Daoy (cell line): Measurements from ENCODE around the gene HAO2. TPM values are rescaled to one million over a fixed set of nuclear protein-coding genes. Genes with fewer than 3 reads are reported as not detected.
A peak's percentile ranks its signal among the peaks of the same experiment; 100 is the strongest.
"Not testable (repeated sequence)": the region's sequence is repeated elsewhere in the genome, so short reads cannot be mapped to it uniquely, and the experiment has no call there.

ENCODE experiments used
- DNase-seq: peaks from one replicate; pipeline ENCODE4 v3.0.0-alpha.2; 2015; ENCODE audit warnings: low read depth
- total RNA-seq: library from RNA; depleted of rRNA; stranded (reverse); fragments of >200 nt; shearing (Covaris generic); gene quantifications from 2 replicates; pipeline ENCODE4 v1.2.3, GENCODE V29; 2014

Gene HAO2
- total RNA-seq, 1 experiment from 2014 or later = not detected

- DNase-seq = no peak
Observed at GRCh38 chr1:119345398-119345797, 23.2 kb upstream of the HAO2 start.

- DNase-seq = peak; percentile 52
Observed at GRCh38 chr1:119347858-119348257, 20.7 kb upstream of the HAO2 start.

- DNase-seq = no peak
Observed at GRCh38 chr1:119348941-119349340, 19.6 kb upstream of the HAO2 start.

- not testable (repeated sequence) for DNase-seq
Observed at GRCh38 chr1:119350866-119351265, 17.7 kb upstream of the HAO2 start.

- DNase-seq = no peak
Observed at GRCh38 chr1:119351997-119352396, 16.6 kb upstream of the HAO2 start.

GRCh38 chr1:119353836-119354235 is 14.7 kb upstream of the HAO2 start:
- DNase-seq = no peak

GRCh38 chr1:119358636-119359035 is 9.9 kb upstream of the HAO2 start:
- no peak for DNase-seq

GRCh38 chr1:119359730-119360129 is 8.9 kb upstream of the HAO2 start:
- no peak for DNase-seq

GRCh38 chr1:119361205-119361604 is 7.4 kb upstream of the HAO2 start:
- DNase-seq = no peak

GRCh38 chr1:119361620-119362344 is 6.8 kb upstream of the HAO2 start:
- DNase-seq = no peak

- no peak for DNase-seq
Observed at GRCh38 chr1:119363162-119363561, 5.4 kb upstream of the HAO2 start.

GRCh38 chr1:119364640-119365039 is 3.9 kb upstream of the HAO2 start:
- DNase-seq = peak; percentile 20

- no peak for DNase-seq
Observed at GRCh38 chr1:119366424-119366823, 2.2 kb upstream of the HAO2 start.

GRCh38 chr1:119367432-119368124 is 1.0 kb upstream of the HAO2 start:
- peak; percentile 33 for DNase-seq

- DNase-seq = no peak
Observed at GRCh38 chr1:119370748-119371147, 2.2 kb downstream of the HAO2 start.

GRCh38 chr1:119371815-119372214 is 3.2 kb downstream of the HAO2 start:
- no peak for DNase-seq

- peak; percentile 83 for DNase-seq
Observed at GRCh38 chr1:119372503-119373086, 4.0 kb downstream of the HAO2 start.

- DNase-seq = peak; percentile 89
Observed at GRCh38 chr1:119373465-119373864, 4.9 kb downstream of the HAO2 start.

GRCh38 chr1:119374208-119374874 is 5.8 kb downstream of the HAO2 start:
- DNase-seq = peak; percentile 90

- DNase-seq = no peak
Observed at GRCh38 chr1:119375366-119375765, 6.8 kb downstream of the HAO2 start.

GRCh38 chr1:119376594-119376993 is 8.0 kb downstream of the HAO2 start:
- DNase-seq = no peak

GRCh38 chr1:119377594-119377993 is 9.0 kb downstream of the HAO2 start:
- not testable (repeated sequence) for DNase-seq
